Keratinocyte (primary cell): ENCODE results near the gene ALPI. TPM values are rescaled to one million over a fixed set of nuclear protein-coding genes. Genes with fewer than 3 reads are reported as not detected.

ENCODE experiments used
- DNase-seq: peaks from one replicate; pipeline ENCODE4 v3.0.0-alpha.2; 2011; ENCODE audit warnings: low read depth, missing footprints, low spot score
- FAIRE-seq: peaks from 2 replicates; lab custom pipeline; 2011; peaks lifted over from hg19 to GRCh38; lab: Jason Lieb, UNC
- H2AFZ ChIP-seq: 2 replicates; pipeline ENCODE4 v1.6.0; 2012; ENCODE audit warnings: low read length, control low read depth, inconsistent platforms; ENCODE audit not compliant: control insufficient read depth
- H3K27ac ChIP-seq: 2 replicates; pipeline ENCODE4 v1.5.1; 2011; ENCODE audit warnings: low read length; ENCODE audit not compliant: control insufficient read depth, insufficient read depth
- H3K27me3 ChIP-seq: 3 replicates; pipeline ENCODE4 v1.6.0; 2011; ENCODE audit warnings: low read length; ENCODE audit not compliant: control insufficient read depth, insufficient read depth; ENCODE audit errors: extremely low read depth
- H3K36me3 ChIP-seq, 2 experiments: 2 replicates in 1 of 2; 3 replicates in 1 of 2; pipeline ENCODE4 v1.5.1; 2011; ENCODE audit warnings: low read length in 2 of 2, mild to moderate bottlenecking in 1 of 2; ENCODE audit not compliant: control insufficient read depth in 2 of 2, insufficient read depth in 2 of 2; ENCODE audit errors: extremely low read depth in 1 of 2
- H3K4me1 ChIP-seq: 3 replicates; pipeline ENCODE4 v1.5.1; 2011; ENCODE audit warnings: low read length; ENCODE audit not compliant: control insufficient read depth, insufficient read depth; ENCODE audit errors: extremely low read depth
- H3K4me2 ChIP-seq: 3 replicates; pipeline ENCODE4 v1.6.0; 2011; ENCODE audit warnings: low read depth, low read length; ENCODE audit not compliant: control insufficient read depth, insufficient read depth; ENCODE audit errors: extremely low read depth
- H3K4me3 ChIP-seq, 3 experiments: fragments of 200-600 bp in 1 of 3; sonication (generic) in 1 of 3; 2 replicates in 2 of 3; 3 replicates in 1 of 3; pipeline ENCODE4 v1.5.1; 2011 to 2016; ENCODE audit warnings: low read length in 3 of 3, mild to moderate bottlenecking in 3 of 3, control low read depth in 2 of 3, inconsistent platforms in 1 of 3, low read depth in 1 of 3, mixed read lengths in 1 of 3, mixed run types in 1 of 3, moderate library complexity in 1 of 3; ENCODE audit not compliant: control insufficient read depth in 2 of 3, insufficient read depth in 2 of 3; ENCODE audit errors: extremely low read depth in 1 of 3
- H3K79me2 ChIP-seq: 2 replicates; pipeline ENCODE4 v1.6.0; 2012; ENCODE audit warnings: low read length; ENCODE audit not compliant: control insufficient read depth, insufficient read depth
- H3K9ac ChIP-seq: 3 replicates; pipeline ENCODE4 v1.6.0; 2011; ENCODE audit warnings: low read length; ENCODE audit not compliant: control insufficient read depth, insufficient read depth; ENCODE audit errors: extremely low read depth
- H3K9me1 ChIP-seq: 3 replicates; pipeline ENCODE4 v1.6.0; 2011; ENCODE audit warnings: low read length; ENCODE audit not compliant: control insufficient read depth, insufficient read depth; ENCODE audit errors: extremely low read depth
- H3K9me3 ChIP-seq: 2 replicates; pipeline ENCODE4 v1.5.1; 2012; ENCODE audit warnings: low read depth, low read length; ENCODE audit not compliant: control insufficient read depth
- H4K20me1 ChIP-seq: 3 replicates; pipeline ENCODE4 v1.6.0; 2011; ENCODE audit warnings: low read length; ENCODE audit not compliant: control insufficient read depth, insufficient read depth; ENCODE audit errors: extremely low read depth
- CTCF ChIP-seq, 3 experiments: IDR thresholded peaks in 1 of 3; conservative IDR thresholded peaks in 1 of 3; optimal IDR thresholded peaks in 1 of 3; 2 replicates in 2 of 3; 3 replicates in 1 of 3; pipeline versions ENCODE3 to v1.5.1; 2011; ENCODE audit warnings: low read length in 3 of 3, mild to moderate bottlenecking in 3 of 3, moderate library complexity in 2 of 3, control low read depth in 1 of 3, inconsistent platforms in 1 of 3; ENCODE audit not compliant: insufficient read depth in 2 of 3; ENCODE audit errors: extremely low read depth in 1 of 3
- EZH2 ChIP-seq: IDR thresholded peaks from one replicate; pipeline ENCODE4 v1.6.1; 2012; ENCODE audit warnings: inconsistent platforms, mild to moderate bottlenecking, low read length, moderate library complexity
- dilution Hi-C: fragments of 300-500 bp; cut with MboI; formaldehyde crosslinking; loops from one replicate; pipeline ENCODE4 v1.7.0; 2020; ENCODE audit warnings: low sequenced_read_pairs; ENCODE audit not compliant: extremely low pct_ligation_motif_present
- polyA plus RNA-seq, 5 experiments: library from polyadenylated mRNA; depleted of rRNA in 3 of 5; stranded (reverse) in 3 of 5; stranded (forward) in 1 of 5; unstranded in 1 of 5; fragments of >200 nt; gene quantifications; 1 replicate in 1 of 5; 2 replicates in 3 of 5; 3 replicates in 1 of 5; pipeline versions ENCODE4 v1.2.1 to v1.2.3, GENCODE V29; 2011 to 2012; ENCODE audit warnings: missing spikeins in 2 of 5, low read depth in 1 of 5, low replicate concordance in 1 of 5

Gene ALPI
- polyA plus RNA-seq, 1 donor (not counting 4 experiments of a cell fraction or from before 2014, with no cell fraction given), result not detected

- no peaks in the 10 kb centered on the region for H3K9me1 ChIP-seq
- no peak overlapping the region for H3K27ac ChIP-seq
- H2AFZ ChIP-seq, result no peak overlapping the region
- no peak overlapping the region for H3K4me3 ChIP-seq
- FAIRE-seq (no peak), DNase-seq (no peak)
- no peaks in the 10 kb centered on the region for H3K79me2 ChIP-seq
- no peaks in the 10 kb centered on the region for H4K20me1 ChIP-seq
- TF ChIP-seq CTCF (optimal IDR thresholded peaks at IDR 0.05 in 1 of 3, IDR thresholded peaks at IDR 0.05 in 1 of 3, conservative IDR thresholded peaks at IDR 0.05 in 1 of 3; ENCODE audit: extremely low read depth in 1 of 3, insufficient read depth in 2 of 3, low read length in 3 of 3), result no peak
- TF ChIP-seq EZH2, result no peak
- H3K4me2 ChIP-seq, result no peak overlapping the region
- no peak overlapping the region for H3K9ac ChIP-seq
- H3K9me3 ChIP-seq, result no peaks in the 10 kb centered on the region
- no peaks in the 10 kb centered on the region for H3K36me3 ChIP-seq
- dilution Hi-C loops, result loop anchor here (25.0 kb wide), 1 partner anchor 547 kb away; no protein-coding TSS in a partner anchor
- peaks cover 3% of the 10 kb centered on the region for H3K27me3 ChIP-seq
- H3K4me1 ChIP-seq, result no peaks in the 10 kb centered on the region
Measured at GRCh38 chr2:232434091-232434490, 21.9 kb upstream of the ALPI start.

- H3K9ac ChIP-seq, result no peak overlapping the region
- no peaks in the 10 kb centered on the region for H3K9me1 ChIP-seq
- no peaks in the 10 kb centered on the region for H3K4me1 ChIP-seq
- DNase-seq (no peak), FAIRE-seq (no peak)
- dilution Hi-C loops, result loop anchor here (25.0 kb wide), 1 partner anchor 547 kb away; no protein-coding TSS in a partner anchor
- no peak overlapping the region for H2AFZ ChIP-seq
- H3K4me3 ChIP-seq, result no peak overlapping the region
- no peaks in the 10 kb centered on the region for H4K20me1 ChIP-seq
- H3K4me2 ChIP-seq, result no peak overlapping the region
- TF ChIP-seq CTCF (optimal IDR thresholded peaks at IDR 0.05 in 1 of 3, IDR thresholded peaks at IDR 0.05 in 1 of 3, conservative IDR thresholded peaks at IDR 0.05 in 1 of 3; ENCODE audit: extremely low read depth in 1 of 3, insufficient read depth in 2 of 3, low read length in 3 of 3), result no peak
- no peaks in the 10 kb centered on the region for H3K9me3 ChIP-seq
- no peak overlapping the region for H3K27ac ChIP-seq
- no peaks in the 10 kb centered on the region for H3K36me3 ChIP-seq
- no peaks in the 10 kb centered on the region for H3K79me2 ChIP-seq
- H3K27me3 ChIP-seq, result peaks cover 3% of the 10 kb centered on the region
Measured at GRCh38 chr2:232434563-232435374, 21.2 kb upstream of the ALPI start.
